ENCODE data around the gene UPF3B. TPM values are rescaled to one million over a fixed set of nuclear protein-coding genes. Genes with fewer than 3 reads are reported as not detected.
"Not testable (repeated sequence)": the region's sequence is repeated elsewhere in the genome, so short reads cannot be mapped to it uniquely, and the experiment has no call there.

The UPF3B gene
- 17.0 TPM for polyA plus RNA-seq
- long read RNA-seq, donor 1, partial matches to known transcripts = 0 of 1 reads
- long read RNA-seq, donor 1, other reads (novel, unspliced or antisense) = 0 of 1 reads
- long read RNA-seq, donor 2, partial matches to known transcripts = 0 of 5 reads
- long read RNA-seq, donor 2, other reads (novel, unspliced or antisense) = 0 of 5 reads
- long read RNA-seq, donor 3, partial matches to known transcripts = 11 of 15 reads
- long read RNA-seq, donor 3, other reads (novel, unspliced or antisense) = 0 of 15 reads
- long read RNA-seq, donor 4 = 0 reads
- long read RNA-seq, donor 5, partial matches to known transcripts = 247 of 249 reads
- long read RNA-seq, donor 5, other reads (novel, unspliced or antisense) = 0 of 249 reads
- long read RNA-seq, donor 6 = 0 reads
- long read RNA-seq, donor 7 = 0 reads
- long read RNA-seq, donor 8, partial matches to known transcripts = 0 of 1 reads
- long read RNA-seq, donor 8, other reads (novel, unspliced or antisense) = 0 of 1 reads
- long read RNA-seq, donor 9, partial matches to known transcripts = 0 of 2 reads
- long read RNA-seq, donor 9, other reads (novel, unspliced or antisense) = 0 of 2 reads
- long read RNA-seq, donor 10, partial matches to known transcripts = 0 of 2 reads
- long read RNA-seq, donor 10, other reads (novel, unspliced or antisense) = 0 of 2 reads
- long read RNA-seq, donor 11, partial matches to known transcripts = 464 of 472 reads
- long read RNA-seq, donor 11, other reads (novel, unspliced or antisense) = 8 of 472 reads

GRCh38 chrX:119852382-119853353 lies at the start of gene UPF3B:
UPF3B (minus strand) TSS chrX:119852963; CDS start chrX:119852928, 35 bp downstream.
- H3K4me3 ChIP-seq (ENCODE audit: low read length) = peak within 1 kb of the TSS; percentile 90
- no peaks in the 10 kb centered on the region for H3K4me1 ChIP-seq (ENCODE audit: control insufficient read depth, insufficient read depth, low read length)
- peak; percentile 96 to 97 for DNase-seq
- WGBS (ENCODE audit: insufficient coverage, low lambda C conversion rate) = no CpG with 5 or more reads among the region's 54 CpGs
- H3K36me3 ChIP-seq (ENCODE audit: control insufficient read depth, insufficient read depth, low read length) = peaks cover 4% of the 10 kb centered on the region
- H3K9me3 ChIP-seq (ENCODE audit: control insufficient read depth, low read depth, low read length) = no peaks in the 10 kb centered on the region
- H3K27ac ChIP-seq (ENCODE audit: low read length) = peak within 1 kb of the TSS; percentile 94
- H3K27me3 ChIP-seq (ENCODE audit: control insufficient read depth, insufficient read depth, low read length) = no peaks in the 10 kb centered on the region

- Histone ChIP-seq H3K27ac (ENCODE audit: low read length) (no peak overlapping the region), H3K9me3 (ENCODE audit: control insufficient read depth, low read depth, low read length) (no peaks in the 10 kb centered on the region), H3K4me1 (ENCODE audit: control insufficient read depth, insufficient read depth, low read length) (no peaks in the 10 kb centered on the region), H3K36me3 (ENCODE audit: control insufficient read depth, insufficient read depth, low read length) (no peaks in the 10 kb centered on the region), H3K27me3 (ENCODE audit: control insufficient read depth, insufficient read depth, low read length) (no peaks in the 10 kb centered on the region), H3K4me3 (ENCODE audit: low read length) (no peak overlapping the region)
- no CpG with 5 or more reads among the region's 1 CpG for WGBS (ENCODE audit: insufficient coverage, low lambda C conversion rate)
- no peak for DNase-seq
These were observed 48.2 kb upstream of the UPF3B start for GRCh38 chrX:119900976-119901375.

GRCh38 chrX:119899125-119899524 lies 46.4 kb upstream of the UPF3B start:
- H3K27me3 ChIP-seq (ENCODE audit: control insufficient read depth, insufficient read depth, low read length) = no peaks in the 10 kb centered on the region
- no peak overlapping the region for H3K4me3 ChIP-seq (ENCODE audit: low read length)
- no peak overlapping the region for H3K27ac ChIP-seq (ENCODE audit: low read length)
- no peaks in the 10 kb centered on the region for H3K9me3 ChIP-seq (ENCODE audit: control insufficient read depth, low read depth, low read length)
- no CpG with 5 or more reads among the region's 2 CpGs for WGBS (ENCODE audit: insufficient coverage, low lambda C conversion rate)
- H3K36me3 ChIP-seq (ENCODE audit: control insufficient read depth, insufficient read depth, low read length) = no peaks in the 10 kb centered on the region
- H3K4me1 ChIP-seq (ENCODE audit: control insufficient read depth, insufficient read depth, low read length) = no peaks in the 10 kb centered on the region
- DNase-seq = peak in 1 of 2 donors; percentile 12

- DNase-seq = peak in 1 of 2 donors; percentile 8
- no CpG with 5 or more reads among the region's 4 CpGs for WGBS (ENCODE audit: insufficient coverage, low lambda C conversion rate)
- Histone ChIP-seq H3K9me3 (ENCODE audit: control insufficient read depth, low read depth, low read length) (no peaks in the 10 kb centered on the region), H3K27me3 (ENCODE audit: control insufficient read depth, insufficient read depth, low read length) (no peaks in the 10 kb centered on the region), H3K4me3 (ENCODE audit: low read length) (no peak within 1 kb of the TSS), H3K27ac (ENCODE audit: low read length) (no peak within 1 kb of the TSS), H3K36me3 (ENCODE audit: control insufficient read depth, insufficient read depth, low read length) (no peaks in the 10 kb centered on the region), H3K4me1 (ENCODE audit: control insufficient read depth, insufficient read depth, low read length) (no peaks in the 10 kb centered on the region)
These were observed 43.1 kb upstream of the UPF3B start, which contains the start of gene AKAP14 for GRCh38 chrX:119895843-119896326. AKAP14 (plus strand) TSS chrX:119895893; CDS start chrX:119903224, 7,331 bp downstream.

- not testable (repeated sequence) for H3K27me3 ChIP-seq (ENCODE audit: control insufficient read depth, insufficient read depth, low read length)
- WGBS (ENCODE audit: insufficient coverage, low lambda C conversion rate) = 30% methylated on average over 2 of the region's 16 CpGs
These were observed 39.4 kb upstream of the UPF3B start for GRCh38 chrX:119891961-119892692.

GRCh38 chrX:119890626-119891025 lies 37.9 kb upstream of the UPF3B start:
- not testable (repeated sequence) for DNase-seq; H3K9me3 ChIP-seq (ENCODE audit: control insufficient read depth, low read depth, low read length); H3K27me3 ChIP-seq (ENCODE audit: control insufficient read depth, insufficient read depth, low read length); H3K27ac ChIP-seq (ENCODE audit: low read length); H3K4me3 ChIP-seq (ENCODE audit: low read length); H3K4me1 ChIP-seq (ENCODE audit: control insufficient read depth, insufficient read depth, low read length); H3K36me3 ChIP-seq (ENCODE audit: control insufficient read depth, insufficient read depth, low read length)
- no CpG with 5 or more reads among the region's 36 CpGs for WGBS (ENCODE audit: insufficient coverage, low lambda C conversion rate)

More at GRCh38 chrX:119891961-119892692, 39.4 kb upstream of the UPF3B start:
- H3K9me3 ChIP-seq (ENCODE audit: control insufficient read depth, low read depth, low read length); H3K36me3 ChIP-seq (ENCODE audit: control insufficient read depth, insufficient read depth, low read length); H3K27ac ChIP-seq (ENCODE audit: low read length); H3K4me3 ChIP-seq (ENCODE audit: low read length); H3K4me1 ChIP-seq (ENCODE audit: control insufficient read depth, insufficient read depth, low read length); DNase-seq: not testable (repeated sequence)

- H3K36me3 ChIP-seq (ENCODE audit: control insufficient read depth, insufficient read depth, low read length) = no peaks in the 10 kb centered on the region
- peak; percentile 58 to 69 for DNase-seq
- H3K9me3 ChIP-seq (ENCODE audit: control insufficient read depth, low read depth, low read length) = no peaks in the 10 kb centered on the region
- H3K4me1 ChIP-seq (ENCODE audit: control insufficient read depth, insufficient read depth, low read length) = no peaks in the 10 kb centered on the region
- H3K27me3 ChIP-seq (ENCODE audit: control insufficient read depth, insufficient read depth, low read length) = no peaks in the 10 kb centered on the region
- no peak overlapping the region for H3K27ac ChIP-seq (ENCODE audit: low read length)
- peak overlapping the region; percentile 31 for H3K4me3 ChIP-seq (ENCODE audit: low read length)
- WGBS (ENCODE audit: insufficient coverage, low lambda C conversion rate) = no CpG with 5 or more reads among the region's 40 CpGs
These were observed 35.1 kb upstream of the UPF3B start for GRCh38 chrX:119887721-119888425.

GRCh38 chrX:119885554-119886428 lies 33.0 kb upstream of the UPF3B start:
- no CpG with 5 or more reads among the region's 11 CpGs for WGBS (ENCODE audit: insufficient coverage, low lambda C conversion rate)
- Histone ChIP-seq H3K36me3 (ENCODE audit: control insufficient read depth, insufficient read depth, low read length) (no peaks in the 10 kb centered on the region), H3K4me1 (ENCODE audit: control insufficient read depth, insufficient read depth, low read length) (no peaks in the 10 kb centered on the region), H3K27me3 (ENCODE audit: control insufficient read depth, insufficient read depth, low read length) (no peaks in the 10 kb centered on the region), H3K9me3 (ENCODE audit: control insufficient read depth, low read depth, low read length) (no peaks in the 10 kb centered on the region), H3K27ac (ENCODE audit: low read length) (no peak overlapping the region), H3K4me3 (ENCODE audit: low read length) (no peak overlapping the region)
- peak in 1 of 2 donors; percentile 7 for DNase-seq

All from large intestine (tissue), 12 donors.